MM.1S (cell line): Measurements from ENCODE around the gene ARRB2.
"Not testable (repeated sequence)": the region's sequence is repeated elsewhere in the genome, so short reads cannot be mapped to it uniquely, and the experiment has no call there.

Experiments
- CTCF ChIP-seq: fragments of 300-600 bp; sonication (generic); IDR thresholded peaks from 2 replicates; pipeline ENCODE4 v1.5.1; 2016; ENCODE audit warnings: antibody characterized with exemption, low read length, mixed read lengths
- EZH2 ChIP-seq: fragments of 300-600 bp; sonication (generic); optimal IDR thresholded peaks from 2 replicates; pipeline ENCODE3; 2017; ENCODE audit warnings: low read depth, mild to moderate bottlenecking, antibody characterized with exemption, low read length, mixed read lengths

- TF ChIP-seq CTCF, EZH2: not testable (repeated sequence)
Observed at GRCh38 chr17:4699401-4700056, 10.9 kb upstream of the ARRB2 start.
